A673 (cell line): ENCODE results near the gene HPSE2. TPM values are rescaled to one million over a fixed set of nuclear protein-coding genes. Genes with fewer than 3 reads are reported as not detected.

ENCODE experiments used
- BruUV-seq: library from RNA; stranded (reverse); fragments of 400-500 nt; replicated peaks from 2 replicates; lab custom pipeline; 2021; lab: Mats Ljungman, UMichigan
- CTCF ChIA-PET: fragments of 300-600 bp; sonication (Branson Sonifier 250); formaldehyde crosslinking; loops from one replicate; lab custom pipeline; 2022; ENCODE audit warnings: antibody characterized with exemption; lab: Charles Lee
- POLR2A ChIA-PET: fragments of 300-600 bp; sonication (Branson Sonifier 250); formaldehyde crosslinking; loops from one replicate; lab custom pipeline; 2022; ENCODE audit warnings: antibody characterized with exemption; ENCODE audit not compliant: low non-redundant PET; lab: Charles Lee
- DNase-seq: peaks from one replicate; pipeline ENCODE4 v3.0.0-alpha.2; 2015; ENCODE audit warnings: low spot score
- H3K27ac ChIP-seq: fragments of 200-600 bp; sonication (generic); 2 replicates; pipeline ENCODE4 v1.5.1; 2016; ENCODE audit warnings: mixed run types, low read depth, mild to moderate bottlenecking, mixed read lengths, antibody characterized with exemption, low read length; ENCODE audit not compliant: poor library complexity, severe bottlenecking
- H3K27me3 ChIP-seq: fragments of 200-600 bp; sonication (generic); replicated peaks from 2 replicates; pipeline ENCODE4 v1.6.1; 2017; ENCODE audit warnings: mixed run types, low read depth, mild to moderate bottlenecking, mixed read lengths, antibody characterized with exemption, low read length; ENCODE audit not compliant: insufficient read depth, poor library complexity
- H3K36me3 ChIP-seq: fragments of 200-600 bp; sonication (generic); 2 replicates; pipeline ENCODE4 v1.6.1; 2016; ENCODE audit warnings: mixed run types, mild to moderate bottlenecking, mixed read lengths, antibody characterized with exemption, low read length; ENCODE audit not compliant: insufficient read depth, poor library complexity, severe bottlenecking
- H3K4me1 ChIP-seq: fragments of 200-600 bp; sonication (generic); 2 replicates; pipeline ENCODE4 v1.6.1; 2017; ENCODE audit warnings: mixed run types, mild to moderate bottlenecking, mixed read lengths, antibody characterized with exemption, low read length; ENCODE audit not compliant: insufficient read depth, poor library complexity, severe bottlenecking
- H3K4me3 ChIP-seq: fragments of 200-600 bp; sonication (generic); 2 replicates; pipeline ENCODE4 v1.5.1; 2016; ENCODE audit warnings: low read depth, mixed run types, mild to moderate bottlenecking, mixed read lengths, low read length; ENCODE audit not compliant: poor library complexity, severe bottlenecking
- H3K9me3 ChIP-seq: fragments of 200-600 bp; sonication (generic); 2 replicates; pipeline ENCODE4 v1.6.1; 2016; ENCODE audit warnings: mixed run types, low read depth, mild to moderate bottlenecking, mixed read lengths, antibody characterized with exemption, low read length; ENCODE audit not compliant: poor library complexity, severe bottlenecking
- CTCF ChIP-seq: fragments of 300-800, 200-600 bp; sonication (generic); conservative IDR thresholded peaks from 2 replicates; pipeline ENCODE4 v1.5.1; 2017; ENCODE audit warnings: low read depth, mild to moderate bottlenecking, antibody characterized with exemption, low read length, moderate library complexity, mixed read lengths
- EZH2 ChIP-seq: fragments of 200-600 bp; sonication (generic); IDR thresholded peaks from 2 replicates; pipeline ENCODE4 v1.6.1; 2017; ENCODE audit warnings: borderline replicate concordance, low read depth, mild to moderate bottlenecking, mixed read lengths, antibody characterized with exemption, low read length; ENCODE audit not compliant: poor library complexity, severe bottlenecking
- intact Hi-C: fragments of 100-400 bp; cut with micrococcal nuclease; formaldehyde crosslinking; loops from one replicate; pipeline ENCODE4 v1.10.0; 2022; ENCODE audit not compliant: unreplicated experiment
- total RNA-seq: library from RNA; stranded (reverse); gene quantifications from 2 replicates; pipeline ENCODE4 v1.2.3, GENCODE V29; 2021

The HPSE2 gene
- total RNA-seq, 1 experiment from 2014 or later: not detected

GRCh38 chr10:98411768-98412167 lies 823.9 kb downstream of the HPSE2 start:
- Histone ChIP-seq H3K27me3 (no peaks in the 10 kb centered on the region), H3K4me3 (no peak overlapping the region), H3K36me3 (no peaks in the 10 kb centered on the region), H3K4me1 (peaks cover 5% of the 10 kb centered on the region), H3K27ac (no peak overlapping the region), H3K9me3 (no peaks in the 10 kb centered on the region)
- ChIA-PET CTCF (no interaction called here), POLR2A (no interaction called here)
- BruUV-seq: no TSS peak
- TF ChIP-seq EZH2: no peak
- DNase-seq: no peak
- intact Hi-C loops: no loop called here

GRCh38 chr10:98411166-98411565 lies 824.5 kb downstream of the HPSE2 start:
- intact Hi-C loops: no loop called here
- TF ChIP-seq EZH2 (no peak), CTCF (no peak)
- ChIA-PET CTCF (no interaction called here), POLR2A (interaction anchor here (0.7 kb wide), 1 partner anchor 336 kb away, joined by 7 read pairs; no protein-coding TSS in a partner anchor)
- BruUV-seq: no TSS peak
- H3K27ac ChIP-seq: no peak overlapping the region
- no peak for DNase-seq
- peaks cover 5% of the 10 kb centered on the region for H3K4me1 ChIP-seq
- H3K36me3 ChIP-seq: no peaks in the 10 kb centered on the region
- H3K27me3 ChIP-seq: no peaks in the 10 kb centered on the region
- no peaks in the 10 kb centered on the region for H3K9me3 ChIP-seq
- H3K4me3 ChIP-seq: no peak overlapping the region

GRCh38 chr10:98410759-98411158 lies 824.9 kb downstream of the HPSE2 start:
- no peak overlapping the region for H3K27ac ChIP-seq
- H3K4me1 ChIP-seq: peaks cover 5% of the 10 kb centered on the region
- no TSS peak for BruUV-seq
- no peak for DNase-seq
- TF ChIP-seq CTCF: no peak
- TF ChIP-seq EZH2: no peak
- CTCF ChIA-PET: no interaction called here
- intact Hi-C loops: no loop called here
- H3K27me3 ChIP-seq: no peaks in the 10 kb centered on the region
- no peaks in the 10 kb centered on the region for H3K9me3 ChIP-seq
- no peak overlapping the region for H3K4me3 ChIP-seq
- H3K36me3 ChIP-seq: no peaks in the 10 kb centered on the region
- POLR2A ChIA-PET: interaction anchor here (0.7 kb wide), 1 partner anchor 336 kb away, joined by 7 read pairs; no protein-coding TSS in a partner anchor

- no TSS peak for BruUV-seq
- H3K4me3 ChIP-seq: no peak overlapping the region
- CTCF ChIA-PET: no interaction called here
- H3K27ac ChIP-seq: no peak overlapping the region
- no peaks in the 10 kb centered on the region for H3K36me3 ChIP-seq
- peaks cover 1% of the 10 kb centered on the region for H3K4me1 ChIP-seq
- H3K27me3 ChIP-seq: no peaks in the 10 kb centered on the region
- TF ChIP-seq EZH2: no peak
- no peak for TF ChIP-seq CTCF
- intact Hi-C loops: no loop called here
- POLR2A ChIA-PET: no interaction called here
- no peak for DNase-seq
- no peaks in the 10 kb centered on the region for H3K9me3 ChIP-seq
Measured at GRCh38 chr10:98410135-98410743, 825.4 kb downstream of the HPSE2 start.
